GM18505 (cell line): ENCODE data around the gene NVL.
"Not testable (repeated sequence)": the region's sequence is repeated elsewhere in the genome, so short reads cannot be mapped to it uniquely, and the experiment has no call there.

ENCODE experiments used
- ATAC-seq: cut with Tn5 transposase; IDR thresholded peaks from one replicate; pipeline ENCODE4 v1.9.1; 2021; ENCODE audit not compliant: unreplicated experiment
- POLR2A ChIP-seq: IDR thresholded peaks from 4 replicates; pipeline ENCODE4 v1.6.1; 2011; ENCODE audit warnings: borderline replicate concordance; ENCODE audit not compliant: insufficient read depth, insufficient read length; ENCODE audit errors: extremely low read depth

Gene NVL

DNA sequence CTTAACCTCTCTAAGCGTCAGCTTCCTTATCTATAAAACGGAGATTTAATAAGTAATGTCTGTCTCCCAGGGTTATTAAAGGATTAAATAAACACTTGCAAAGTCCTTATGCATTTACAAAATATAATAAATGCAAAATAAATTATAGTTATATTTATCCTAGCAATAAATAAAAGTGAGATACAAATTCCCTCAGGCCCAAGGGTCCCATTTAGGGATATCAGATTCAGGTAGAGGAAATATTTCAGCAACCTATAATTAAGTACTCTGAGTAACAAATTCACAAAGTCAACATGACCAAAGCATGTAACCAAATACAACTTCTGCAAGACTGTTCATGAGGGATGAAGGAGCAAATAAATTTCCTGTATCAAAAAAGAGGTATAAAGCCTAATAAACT, 17.9 kb downstream of the NVL start:
- ATAC-seq = no peak
- no peak for TF ChIP-seq POLR2A

DNA sequence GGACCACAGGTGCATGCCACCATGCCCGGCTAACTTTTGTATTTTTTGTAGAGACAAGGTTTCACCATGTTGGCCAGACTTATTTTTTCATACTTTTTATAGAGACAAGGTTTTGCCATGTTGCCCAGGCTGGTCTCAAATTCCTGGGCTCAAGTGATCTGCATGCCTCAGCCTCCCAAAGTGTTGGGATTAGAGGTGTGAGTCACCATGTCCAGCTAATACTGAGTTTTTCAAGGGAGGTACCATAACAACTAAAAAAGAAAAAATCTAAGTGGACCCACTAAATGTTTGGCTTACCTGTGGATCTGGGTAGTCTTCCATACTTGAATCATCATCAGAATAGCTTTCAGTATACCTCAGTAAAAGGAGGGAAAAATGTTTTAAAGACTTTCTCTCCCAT, 18.5 kb downstream of the NVL start:
- not testable (repeated sequence) for ATAC-seq

DNA sequence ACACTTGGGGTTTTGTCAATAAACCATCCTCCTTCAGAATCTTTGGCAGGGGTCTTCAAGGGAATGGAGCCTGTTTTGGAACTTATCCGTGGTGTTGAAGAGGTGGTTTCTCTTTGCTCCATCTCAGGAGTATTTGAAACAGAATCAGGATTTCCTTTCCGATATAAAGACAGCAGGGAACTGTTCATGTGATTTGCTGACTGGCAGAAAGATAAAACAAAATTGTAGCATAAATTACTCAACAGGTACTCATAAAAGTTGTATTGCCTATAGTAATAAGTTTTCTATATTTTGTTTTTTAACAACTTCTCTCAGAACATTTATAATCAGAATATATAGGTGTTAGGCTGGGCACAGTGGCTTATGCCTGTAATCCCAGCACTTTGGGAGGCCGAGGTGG, 21.9 kb downstream of the NVL start:
- ATAC-seq = no peak
- no peak for TF ChIP-seq POLR2A

DNA sequence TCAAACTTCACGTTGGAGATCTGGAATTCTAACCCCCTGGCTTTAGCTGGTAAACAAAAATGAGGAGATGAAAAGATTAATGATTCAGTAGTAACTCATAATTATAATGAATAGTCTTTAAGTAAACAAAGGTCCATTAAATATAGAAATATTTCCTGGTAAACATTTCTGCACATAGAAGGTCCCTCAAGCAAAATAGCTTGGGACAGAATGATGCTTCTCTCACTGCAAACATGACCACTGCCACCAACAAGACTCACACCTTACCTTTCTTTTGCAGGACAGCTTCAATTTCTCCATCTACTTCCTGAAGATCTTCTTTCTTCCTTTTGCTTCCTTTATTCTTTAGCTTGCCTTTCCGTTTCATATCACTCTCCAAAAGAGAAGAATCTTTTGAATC, 25.2 kb downstream of the NVL start:
- no peak for TF ChIP-seq POLR2A
- ATAC-seq = no peak

DNA sequence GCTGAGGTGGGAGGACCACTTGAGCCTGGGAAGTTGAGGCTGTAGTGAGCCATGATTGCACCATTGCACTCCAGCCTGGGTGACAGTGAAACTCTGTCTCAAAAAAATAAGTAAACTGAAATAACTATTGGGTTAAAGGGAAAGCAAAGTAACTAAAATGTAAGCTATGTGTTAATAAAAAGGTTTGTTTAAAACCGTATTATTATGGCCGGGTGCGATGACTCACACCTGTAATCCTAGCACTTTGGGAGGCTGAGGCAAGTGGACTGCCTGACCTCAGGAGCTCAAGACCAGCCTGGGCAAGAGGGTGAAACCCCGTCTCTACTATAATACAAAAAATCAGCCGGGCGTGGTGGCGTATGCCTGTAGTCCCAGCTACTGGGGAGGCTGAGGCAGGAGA, 27.0 kb downstream of the NVL start:
- TF ChIP-seq POLR2A = no peak

DNA sequence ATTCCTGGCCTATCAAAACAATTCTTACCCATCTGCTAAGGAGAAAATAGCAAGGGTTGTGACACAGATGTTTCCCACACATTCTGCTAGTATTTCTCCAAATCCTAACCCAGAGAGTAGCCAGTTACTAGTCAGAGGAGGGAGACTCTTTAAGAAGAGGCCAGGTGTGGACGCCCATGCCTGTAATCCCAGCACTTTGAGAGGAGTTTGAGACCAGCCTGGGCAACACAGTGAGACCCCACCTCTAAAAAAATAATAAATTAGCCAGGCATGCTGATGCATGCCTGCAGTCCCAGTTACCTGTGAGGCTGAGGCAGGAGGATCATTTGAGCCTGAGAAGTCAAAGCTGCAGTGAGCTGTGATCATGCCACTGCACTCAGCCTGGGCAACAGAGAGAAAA, 28.6 kb downstream of the NVL start:
- TF ChIP-seq POLR2A = no peak
- no peak for ATAC-seq

More for the DNA sequence above, 27.0 kb downstream of the NVL start:
- no peak for ATAC-seq

DNA sequence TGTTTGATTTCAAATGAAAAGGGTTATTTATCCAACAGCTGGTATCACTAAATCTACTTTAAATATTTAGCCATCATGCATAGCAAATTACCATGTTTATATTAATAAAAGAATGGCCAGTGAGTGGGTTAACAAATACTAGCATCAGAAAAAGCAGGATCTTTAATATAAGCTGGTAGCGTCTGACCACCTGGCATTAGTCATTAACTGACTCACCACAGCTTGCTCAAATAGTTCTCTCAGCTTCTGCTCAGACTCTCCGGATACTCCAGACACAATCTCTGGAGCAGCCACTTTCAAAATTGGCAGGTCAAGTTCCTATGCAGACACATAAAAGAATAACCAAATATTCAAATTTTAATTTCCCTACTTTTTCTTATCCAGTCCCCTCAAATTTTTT, 29.6 kb downstream of the NVL start:
- ATAC-seq = no peak
- no peak for TF ChIP-seq POLR2A

DNA sequence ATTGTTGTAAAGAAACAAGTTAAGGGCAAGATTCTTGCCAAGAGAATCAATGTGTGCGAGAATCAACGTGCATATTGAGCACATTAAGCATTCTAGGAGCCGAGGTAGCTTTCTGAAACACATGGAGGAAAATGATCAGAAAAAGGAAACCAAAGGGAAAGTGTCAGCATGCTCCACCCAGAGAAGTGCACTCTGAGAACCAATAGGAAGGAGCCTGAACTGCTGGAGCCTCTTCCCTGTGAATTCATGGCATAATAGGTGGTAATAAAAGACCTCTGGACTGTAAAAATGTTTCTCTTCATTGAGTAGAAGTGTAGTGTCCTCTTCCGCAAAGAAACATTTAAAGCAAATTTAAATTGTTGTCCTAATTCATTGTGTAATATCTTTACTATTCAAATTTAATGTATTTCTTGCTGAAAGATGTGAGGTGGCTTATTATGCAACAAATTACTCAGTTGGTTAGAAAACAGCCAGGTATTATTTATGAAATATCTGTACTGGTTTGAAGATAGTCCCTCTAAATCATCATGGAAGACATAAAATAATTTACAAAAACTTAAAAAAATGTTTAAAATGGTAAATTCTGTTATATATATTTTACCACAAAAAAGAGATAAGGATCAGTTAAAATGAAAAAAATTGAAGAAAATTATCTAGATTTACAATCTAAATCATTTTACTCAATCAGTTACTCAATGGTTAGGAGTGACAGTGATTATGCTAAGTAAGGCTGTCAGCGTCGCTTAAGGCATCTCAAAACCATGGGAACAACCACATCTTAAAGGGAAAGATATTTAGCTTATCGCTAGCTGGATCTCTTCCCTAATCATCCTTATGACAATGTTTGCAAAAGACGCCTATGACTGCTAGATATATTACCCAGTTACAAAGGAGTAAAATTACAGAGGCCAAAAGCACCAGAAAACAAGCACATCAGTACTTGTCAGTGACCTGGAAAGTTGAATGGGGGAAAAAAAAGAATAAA, 31.3 kb downstream of the NVL start:
- no peak for TF ChIP-seq POLR2A
- no peak for ATAC-seq

DNA sequence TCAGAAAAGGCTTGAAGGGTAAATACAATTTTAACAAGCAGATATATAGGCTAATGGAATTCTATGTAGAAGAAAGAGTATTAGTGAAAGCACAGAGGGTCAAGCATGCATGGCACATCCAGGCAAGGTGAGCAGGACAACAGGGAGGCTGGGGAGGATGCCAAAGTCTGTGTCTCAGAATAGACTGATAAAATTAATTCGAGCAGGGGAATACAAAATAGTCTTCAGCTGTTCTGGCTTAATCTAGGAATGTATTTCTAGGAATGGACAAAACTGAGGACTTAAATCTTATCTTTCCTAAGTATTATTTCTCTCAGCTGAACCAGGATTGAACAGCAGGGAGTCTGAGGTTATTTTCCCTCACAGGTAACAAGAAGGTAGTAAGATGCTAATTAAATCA, 35.2 kb downstream of the NVL start:
- ATAC-seq = no peak
- no peak for TF ChIP-seq POLR2A

DNA sequence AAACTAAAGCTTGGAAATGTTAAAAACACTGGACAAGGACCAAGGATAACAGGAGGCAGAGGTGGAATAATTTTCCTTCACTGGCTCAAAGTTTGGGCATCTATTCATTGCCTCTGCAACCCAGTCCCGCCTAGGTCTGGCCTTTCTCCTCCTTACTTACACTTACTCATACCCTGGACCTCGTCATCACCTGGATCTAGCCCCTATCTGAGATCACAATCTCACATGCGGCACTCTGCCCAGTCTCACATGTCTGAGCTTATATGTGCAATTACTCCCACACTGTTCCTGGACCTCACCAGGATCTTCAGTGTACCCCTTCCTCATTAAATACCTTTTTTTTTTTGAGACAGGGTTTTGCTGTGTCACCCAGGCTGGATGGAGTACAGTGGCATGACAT, 37.6 kb downstream of the NVL start:
- no peak for ATAC-seq
- no peak for TF ChIP-seq POLR2A

DNA sequence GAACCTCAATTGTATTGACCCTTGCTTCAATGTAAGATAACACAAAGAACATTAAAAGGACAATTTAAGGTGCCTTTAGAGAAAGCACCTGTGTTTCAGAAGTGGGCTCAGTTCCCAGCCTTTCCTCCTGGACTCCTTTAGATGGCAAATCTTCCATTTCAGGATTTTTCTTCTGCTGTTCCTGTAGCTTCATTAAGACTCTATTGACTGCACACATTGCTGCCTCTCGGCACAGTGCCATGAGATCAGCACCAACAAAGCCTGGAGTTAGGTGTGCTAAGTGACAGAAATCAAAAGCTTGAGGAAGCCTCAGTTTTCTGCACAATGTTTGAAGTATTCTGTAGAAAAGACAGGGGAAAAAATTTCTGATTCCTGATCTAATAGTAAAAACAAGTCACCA, 40.6 kb downstream of the NVL start:
- no peak for TF ChIP-seq POLR2A
- ATAC-seq = no peak

DNA sequence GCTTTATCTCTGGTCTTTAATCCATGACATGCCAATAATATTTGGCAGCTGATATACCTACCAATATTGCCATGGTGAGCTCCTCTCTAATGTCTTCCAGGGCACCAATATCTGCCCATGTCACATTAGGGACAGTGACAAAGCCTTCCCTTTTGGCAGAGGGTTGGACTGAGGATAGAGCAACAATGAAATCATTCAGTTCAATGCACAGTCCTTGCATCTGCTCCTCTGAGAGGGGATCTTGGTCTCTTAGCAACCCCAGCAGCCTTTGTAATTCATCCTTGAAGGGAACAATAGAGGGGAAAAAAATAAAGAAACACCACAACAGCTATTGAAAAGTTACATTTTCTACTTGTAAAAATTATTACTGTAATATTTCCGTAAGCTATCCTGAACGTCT, 42.3 kb downstream of the NVL start:
- TF ChIP-seq POLR2A = no peak
- ATAC-seq = no peak

DNA sequence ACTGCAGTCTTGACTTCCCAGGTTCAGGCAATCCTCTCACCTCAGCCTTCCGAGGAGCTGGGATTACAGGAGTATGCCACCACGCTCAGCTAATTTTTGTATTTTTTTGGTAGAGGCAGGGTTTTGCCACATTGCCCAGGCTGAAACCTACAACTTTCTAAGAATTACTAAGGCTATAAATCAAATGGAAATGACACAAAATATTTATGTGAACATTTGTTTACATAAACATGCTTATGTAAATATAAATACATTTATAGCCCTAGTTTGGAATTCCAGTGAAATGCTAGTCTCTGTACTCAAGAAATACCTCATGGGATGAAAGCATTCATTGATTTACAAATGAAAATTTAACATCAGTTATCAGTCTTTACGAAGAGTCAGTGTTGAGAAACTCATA, 47.8 kb downstream of the NVL start:
- no peak for TF ChIP-seq POLR2A
- no peak for ATAC-seq

DNA sequence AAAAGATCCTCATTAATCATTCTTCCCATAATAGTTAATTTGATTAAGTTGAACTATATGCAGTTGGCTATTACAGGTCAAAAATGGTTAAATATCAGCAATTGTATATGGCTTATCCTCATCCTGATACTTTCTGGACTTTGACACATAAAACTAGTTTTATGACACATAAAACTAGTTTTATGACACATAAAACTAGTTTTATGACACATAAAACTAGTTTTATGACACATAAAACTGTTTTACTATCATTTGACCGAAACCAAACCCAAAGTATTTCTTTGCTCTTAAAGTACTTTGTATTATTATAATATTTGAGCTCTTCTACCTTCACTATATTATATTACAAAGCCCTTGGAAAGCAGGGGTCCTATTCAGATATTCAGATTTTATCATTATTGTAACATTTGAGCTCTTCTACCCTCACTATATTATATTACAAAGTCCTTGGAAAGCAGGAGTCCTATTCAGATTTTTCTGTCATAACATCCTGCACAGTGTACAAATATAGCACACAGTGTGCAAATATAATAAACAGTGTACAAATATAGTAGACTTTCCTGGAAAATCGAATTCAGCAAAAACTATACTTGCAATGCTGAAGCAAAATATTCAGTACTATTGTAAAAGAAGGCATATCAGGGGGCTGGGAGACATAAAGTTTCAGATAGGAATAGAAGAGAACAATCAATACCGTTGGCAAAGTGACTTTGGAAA, 53.0 kb downstream of the NVL start:
- no peak for ATAC-seq
- no peak for TF ChIP-seq POLR2A
